ENCODE measurements around the gene FAAP100.
"Not testable (repeated sequence)": the region's sequence is repeated elsewhere in the genome, so short reads cannot be mapped to it uniquely, and the experiment has no call there.

FAAP100 gene

GRCh38 chr17:81538651-81539570 lies 13.2 kb downstream of the FAAP100 start:
- DNase-seq (ENCODE audit: low read depth) = no peak

DNA sequence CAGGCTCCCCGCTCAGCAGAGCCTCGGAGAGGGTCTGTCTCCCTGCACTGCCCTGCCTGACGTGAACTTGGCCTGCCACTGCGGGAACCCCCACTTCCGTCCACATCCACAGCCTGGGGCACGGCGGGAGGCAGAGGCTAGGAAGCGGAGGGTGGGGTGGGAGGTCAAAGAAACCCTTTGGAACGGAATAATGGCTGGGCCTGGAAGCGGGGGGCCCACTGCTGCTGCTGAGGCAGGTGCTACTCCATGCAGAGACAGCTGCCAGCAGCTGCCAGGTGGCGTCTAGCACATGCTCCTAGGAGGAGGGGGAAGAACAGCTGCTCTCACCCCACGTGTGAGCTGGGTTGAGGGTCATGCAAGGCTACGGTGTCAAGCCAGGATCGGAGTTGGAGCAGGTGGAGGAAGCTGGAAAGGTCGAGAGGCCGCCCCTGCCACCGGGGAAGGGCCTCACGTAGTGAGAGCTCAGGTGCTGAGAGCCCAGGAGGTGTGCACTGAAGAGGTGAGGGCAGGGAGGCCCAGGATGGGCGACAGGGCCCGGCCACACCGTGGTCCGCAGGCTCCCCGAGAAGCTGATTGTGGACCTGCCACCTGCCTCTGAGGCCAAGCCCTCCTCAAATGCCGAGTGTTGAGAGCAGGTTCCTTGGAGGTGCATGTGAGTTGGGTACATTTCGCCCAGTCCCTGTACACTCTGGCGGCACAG lies 14.1 kb downstream of the FAAP100 start:
- no peak for DNase-seq (ENCODE audit: low read depth)

GRCh38 chr17:81537343-81537855 lies 14.8 kb downstream of the FAAP100 start:
- peak; percentile 30 for DNase-seq (ENCODE audit: low read depth)

- DNase-seq (ENCODE audit: low read depth) = no peak
Measured at GRCh38 chr17:81536299-81537290, 15.6 kb downstream of the FAAP100 start.

- no peak for DNase-seq (ENCODE audit: low read depth)
Measured at GRCh38 chr17:81535480-81536298, 16.5 kb downstream of the FAAP100 start.

GRCh38 chr17:81535007-81535328 lies 17.2 kb downstream of the FAAP100 start:
- no peak for DNase-seq (ENCODE audit: low read depth)

- peak; percentile 46 for DNase-seq (ENCODE audit: low read depth)
Measured at GRCh38 chr17:81534157-81535006, 17.8 kb downstream of the FAAP100 start.

- DNase-seq (ENCODE audit: low read depth) = no peak
Measured at GRCh38 chr17:81533339-81534141, 18.6 kb downstream of the FAAP100 start.

GRCh38 chr17:81532490-81533287 lies 19.5 kb downstream of the FAAP100 start:
- no peak for DNase-seq (ENCODE audit: low read depth)

DNA sequence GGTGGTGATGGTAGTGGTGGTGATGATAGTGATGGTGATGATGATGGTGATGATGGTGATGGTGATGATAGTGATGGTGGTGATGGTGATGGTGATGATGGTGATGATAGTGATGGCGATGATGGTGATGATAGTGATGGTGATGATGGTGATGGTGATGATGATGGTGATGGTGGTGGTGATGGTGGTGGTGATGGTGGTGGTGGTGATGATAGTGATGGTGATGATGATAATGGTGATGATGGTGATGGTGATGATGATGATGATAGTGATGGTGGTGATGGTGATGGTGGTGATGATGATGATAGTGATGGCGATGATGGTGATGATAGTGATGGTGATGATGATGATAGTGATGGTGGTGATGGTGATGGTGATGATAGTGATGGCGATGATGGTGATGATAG lies 20.2 kb downstream of the FAAP100 start:
- not testable (repeated sequence) for DNase-seq (ENCODE audit: low read depth)

GRCh38 chr17:81531013-81531412 lies 21.1 kb downstream of the FAAP100 start:
- not testable (repeated sequence) for DNase-seq (ENCODE audit: low read depth)

DNA sequence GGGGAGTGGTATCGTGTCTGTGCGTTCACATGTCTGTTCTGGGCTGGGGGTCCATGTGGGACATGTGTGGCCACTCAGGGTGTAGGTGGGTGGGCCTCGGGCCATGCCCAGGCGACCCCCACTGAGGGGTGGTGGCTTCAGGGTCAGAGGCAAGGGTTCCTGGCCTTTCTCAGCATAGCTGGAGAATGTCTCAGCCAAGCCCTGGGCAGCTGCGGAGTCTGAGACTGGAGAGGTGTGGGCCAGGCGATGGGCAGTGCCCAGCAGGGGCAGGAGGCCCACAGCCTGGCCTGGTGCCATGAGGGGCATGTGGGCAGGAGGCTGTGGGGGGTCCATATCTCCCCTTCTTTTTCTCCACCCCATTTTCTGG lies 22.7 kb downstream of the FAAP100 start:
- DNase-seq (ENCODE audit: low read depth) = no peak

DNA sequence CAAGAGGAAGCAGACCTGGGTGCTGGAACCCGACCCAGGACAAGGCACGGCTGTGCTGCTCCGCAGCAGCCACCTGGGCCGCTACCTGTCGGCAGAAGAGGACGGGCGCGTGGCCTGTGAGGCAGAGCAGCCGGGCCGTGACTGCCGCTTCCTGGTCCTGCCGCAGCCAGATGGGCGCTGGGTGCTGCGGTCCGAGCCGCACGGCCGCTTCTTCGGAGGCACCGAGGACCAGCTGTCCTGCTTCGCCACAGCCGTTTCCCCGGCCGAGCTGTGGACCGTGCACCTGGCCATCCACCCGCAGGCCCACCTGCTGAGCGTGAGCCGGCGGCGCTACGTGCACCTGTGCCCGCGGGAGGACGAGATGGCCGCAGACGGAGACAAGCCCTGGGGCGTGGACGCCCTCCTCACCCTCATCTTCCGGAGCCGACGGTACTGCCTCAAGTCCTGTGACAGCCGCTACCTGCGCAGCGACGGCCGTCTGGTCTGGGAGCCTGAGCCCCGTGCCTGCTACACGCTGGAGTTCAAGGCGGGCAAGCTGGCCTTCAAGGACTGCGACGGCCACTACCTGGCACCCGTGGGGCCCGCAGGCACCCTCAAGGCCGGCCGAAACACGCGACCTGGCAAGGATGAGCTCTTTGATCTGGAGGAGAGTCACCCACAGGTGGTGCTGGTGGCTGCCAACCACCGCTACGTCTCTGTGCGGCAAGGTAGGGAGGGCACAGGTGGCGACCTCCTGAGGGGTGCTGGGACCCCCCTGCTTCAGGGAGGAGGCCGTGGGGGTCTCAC lies 23.3 kb downstream of the FAAP100 start:
- DNase-seq (ENCODE audit: low read depth) = no peak

- DNase-seq (ENCODE audit: low read depth) = no peak
Measured at GRCh38 chr17:81528384-81528650, 23.8 kb downstream of the FAAP100 start.

GRCh38 chr17:81527591-81528383 lies 24.4 kb downstream of the FAAP100 start, which contains the start of gene FSCN2:
FSCN2 (plus strand) TSS chr17:81528377; CDS start chr17:81528532, 155 bp downstream.
- peak; percentile 36 for DNase-seq (ENCODE audit: low read depth)

GRCh38 chr17:81526662-81527571 lies 25.2 kb downstream of the FAAP100 start:
- DNase-seq (ENCODE audit: low read depth) = no peak
